HFF-Myc (cell line): ENCODE results near the gene FAM20B.

ENCODE experiments used
- DNase-seq: peaks from one replicate; pipeline ENCODE4 v3.0.0-alpha.2; 2011; ENCODE audit warnings: low read depth; ENCODE audit errors: extremely low read depth
- H3K4me3 ChIP-seq: replicated peaks from 2 replicates; pipeline ENCODE4 v1.5.1; 2011; ENCODE audit warnings: low read depth, mild to moderate bottlenecking, control low read depth, low read length
- CTCF ChIP-seq: IDR thresholded peaks from 2 replicates; pipeline ENCODE4 v1.5.1; 2012; ENCODE audit warnings: mild to moderate bottlenecking, low read depth, low read length, control low read depth; ENCODE audit errors: missing control alignments

The FAM20B gene

GRCh38 chr1:179012038-179012437 lies 13.7 kb upstream of the FAM20B start:
- DNase-seq, result no peak
- no peak for TF ChIP-seq CTCF
- no peak overlapping the region for H3K4me3 ChIP-seq

GRCh38 chr1:179014123-179014522 lies 11.6 kb upstream of the FAM20B start:
- DNase-seq, result no peak
- H3K4me3 ChIP-seq, result no peak overlapping the region
- TF ChIP-seq CTCF, result no peak

- no peak for TF ChIP-seq CTCF
- no peak overlapping the region for H3K4me3 ChIP-seq
- no peak for DNase-seq
Observed at GRCh38 chr1:179015396-179015795, 10.3 kb upstream of the FAM20B start.

GRCh38 chr1:179016706-179017382 lies 8.8 kb upstream of the FAM20B start:
- H3K4me3 ChIP-seq, result no peak overlapping the region
- no peak for TF ChIP-seq CTCF
- DNase-seq, result peak; percentile 87

GRCh38 chr1:179017383-179018326 lies 8.0 kb upstream of the FAM20B start:
- TF ChIP-seq CTCF, result no peak
- no peak for DNase-seq

GRCh38 chr1:179021873-179022272 lies 3.8 kb upstream of the FAM20B start:
- no peak for DNase-seq
- no peak overlapping the region for H3K4me3 ChIP-seq
- no peak for TF ChIP-seq CTCF

More at GRCh38 chr1:179017383-179018326, 8.0 kb upstream of the FAM20B start:
- H3K4me3 ChIP-seq, result no peak overlapping the region
